Retinal pigment epithelial cell (primary cell): ENCODE results near the gene TEN1.

ENCODE experiments used
- DNase-seq: peaks from one replicate; pipeline ENCODE4 v3.0.0-alpha.2; 2010; ENCODE audit warnings: low read depth
- H3K4me3 ChIP-seq: 2 replicates; pipeline ENCODE4 v1.5.1; 2011; ENCODE audit warnings: mild to moderate bottlenecking, low read length, control low read depth, moderate library complexity
- CTCF ChIP-seq: conservative IDR thresholded peaks from 2 replicates; pipeline ENCODE4 v1.5.1; 2011; ENCODE audit warnings: low read depth, low read length, control low read depth, inconsistent platforms

TEN1 gene

GRCh38 chr17:76007850-76008165 lies 28.8 kb downstream of the TEN1 start:
- no peak overlapping the region for H3K4me3 ChIP-seq
- no peak for TF ChIP-seq CTCF
- no peak for DNase-seq

GRCh38 chr17:76008208-76008607 lies 29.2 kb downstream of the TEN1 start:
- no peak for DNase-seq
- no peak overlapping the region for H3K4me3 ChIP-seq
- TF ChIP-seq CTCF = no peak

GRCh38 chr17:76008630-76009425 lies 29.8 kb downstream of the TEN1 start:
- no peak for TF ChIP-seq CTCF
- DNase-seq = no peak

GRCh38 chr17:76009447-76009846 lies 30.4 kb downstream of the TEN1 start:
- no peak for TF ChIP-seq CTCF
- DNase-seq = no peak
- H3K4me3 ChIP-seq = no peak overlapping the region

More at GRCh38 chr17:76008630-76009425, 29.8 kb downstream of the TEN1 start:
- H3K4me3 ChIP-seq = no peak overlapping the region

GRCh38 chr17:76009969-76010661 lies 31.1 kb downstream of the TEN1 start:
- DNase-seq = no peak
- H3K4me3 ChIP-seq = no peak overlapping the region
- TF ChIP-seq CTCF = no peak

- TF ChIP-seq CTCF = no peak
- DNase-seq = no peak
- no peak overlapping the region for H3K4me3 ChIP-seq
Observed at GRCh38 chr17:76011951-76012350, 32.9 kb downstream of the TEN1 start.

GRCh38 chr17:76013377-76013932 lies 34.4 kb downstream of the TEN1 start:
- no peak for DNase-seq
- no peak for TF ChIP-seq CTCF
- H3K4me3 ChIP-seq = no peak overlapping the region
